Stimulated activated CD4-positive, alpha-beta T cell treated with anti-CD3 and anti-CD28 coated beads, Interleukin-2, amount 100 ng/mL, for 24 hours (primary cell): Measurements from ENCODE around the gene FAHD2A.
"Not testable (repeated sequence)": the region's sequence is repeated elsewhere in the genome, so short reads cannot be mapped to it uniquely, and the experiment has no call there.

ENCODE experiments used
- DNase-seq, 2 donors: peaks; one replicate each; pipeline ENCODE4 v3.0.0-alpha.2; 2020

The FAHD2A gene

GRCh38 chr2:95391641-95392310 lies 10.7 kb upstream of the FAHD2A start:
- DNase-seq, result no peak

- no peak for DNase-seq
These were observed 10.2 kb upstream of the FAHD2A start for GRCh38 chr2:95392320-95392719.

DNA sequence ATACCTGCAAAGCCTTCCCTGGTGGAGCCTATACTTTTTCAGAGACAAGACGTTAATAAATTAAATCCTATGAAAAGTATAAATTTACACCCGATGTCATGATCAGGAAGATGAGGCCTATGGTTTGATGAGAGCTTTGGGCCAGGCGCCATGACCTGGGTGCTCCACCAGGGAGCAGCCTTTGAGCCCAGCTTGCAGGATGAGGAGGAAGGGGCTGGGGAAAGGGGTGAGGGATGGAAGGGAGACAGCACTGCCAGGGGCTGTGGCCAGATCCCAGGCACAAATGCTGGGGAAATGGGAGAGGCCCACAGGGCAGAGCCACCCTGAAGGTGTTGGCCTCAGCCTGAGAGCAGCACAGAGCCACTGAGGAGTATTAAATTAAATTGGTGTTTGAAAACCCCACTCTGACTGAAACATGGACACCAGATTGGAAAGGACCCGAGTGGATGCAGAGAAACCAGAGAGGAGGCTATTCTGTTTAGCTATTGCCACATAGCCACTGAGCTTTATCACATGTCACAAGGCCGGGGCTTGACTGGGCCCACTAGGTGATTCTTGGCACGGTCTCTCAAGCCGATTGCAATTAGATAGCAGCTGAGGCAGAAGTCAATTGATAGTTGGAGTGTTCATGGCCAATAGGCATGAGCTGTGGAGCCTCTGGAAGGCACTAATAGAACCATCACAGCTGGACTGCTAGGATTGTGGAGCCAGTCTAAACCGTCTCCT lies 9.6 kb upstream of the FAHD2A start:
- DNase-seq, result no peak

DNA sequence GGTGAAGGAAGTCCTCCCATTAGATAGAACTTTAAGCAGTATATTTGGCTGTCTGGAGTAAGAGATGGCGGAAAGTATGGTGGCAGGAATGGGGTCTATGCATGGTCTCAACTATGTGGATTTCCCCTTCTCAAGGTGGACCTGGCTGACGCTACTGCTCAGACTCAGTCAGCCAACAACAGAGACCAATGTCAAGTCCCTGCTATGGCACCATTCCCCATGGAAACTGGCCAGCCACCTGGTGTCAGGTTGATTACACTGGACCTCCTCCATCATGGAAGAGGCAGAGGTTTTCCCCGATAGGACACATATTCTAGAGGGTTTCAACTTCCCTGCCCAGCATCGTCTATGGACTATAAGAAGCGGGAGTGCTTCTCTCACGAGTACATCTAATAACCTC lies 8.6 kb upstream of the FAHD2A start:
- no peak for DNase-seq

DNA sequence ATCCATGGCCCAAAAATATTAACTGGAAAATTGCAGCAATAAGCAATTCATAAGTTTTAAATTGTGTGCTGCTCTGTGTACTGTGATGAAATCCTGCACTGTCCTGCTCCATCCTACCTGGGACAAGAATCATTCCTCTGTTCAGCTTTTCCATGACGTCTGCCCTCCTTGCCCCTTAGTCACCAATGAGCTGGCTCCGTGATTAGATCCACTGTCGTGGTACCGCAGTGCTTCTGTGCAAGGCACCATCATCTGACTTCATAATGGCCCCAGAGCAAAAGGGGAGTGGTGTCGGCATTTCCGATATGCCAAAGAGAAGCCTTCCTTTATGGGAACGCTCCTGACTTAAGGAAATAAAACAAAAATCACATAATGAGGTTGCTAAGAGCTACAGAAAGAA lies 3.4 kb upstream of the FAHD2A start:
- DNase-seq, result no peak

DNA sequence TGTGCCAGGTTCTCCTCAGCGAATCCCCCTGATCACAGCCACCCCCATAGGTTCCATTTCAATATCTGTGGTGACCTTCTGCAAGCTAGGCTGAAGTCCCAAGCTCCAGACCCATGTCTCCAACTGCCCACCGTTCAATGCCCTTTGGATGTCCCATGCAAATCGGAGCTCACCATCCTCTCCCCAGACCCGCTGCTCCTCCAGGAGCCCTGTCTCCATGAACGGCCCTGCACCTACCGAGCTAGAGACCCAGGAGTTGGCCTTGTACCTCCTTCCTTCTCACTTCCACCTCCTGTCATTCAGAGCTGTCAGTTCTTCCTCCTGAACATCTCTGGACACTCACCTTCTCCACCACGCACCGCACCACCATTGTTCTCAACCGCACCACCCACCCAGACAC lies 1.0 kb upstream of the FAHD2A start:
- no peak for DNase-seq

- DNase-seq, result peak in 1 of 2 donors; percentile 12
These were observed 521 bp upstream of the FAHD2A start for GRCh38 chr2:95402004-95402369.

GRCh38 chr2:95403204-95403721 lies 755 bp downstream of the FAHD2A start:
- peak; percentile 30 to 42 for DNase-seq

DNA sequence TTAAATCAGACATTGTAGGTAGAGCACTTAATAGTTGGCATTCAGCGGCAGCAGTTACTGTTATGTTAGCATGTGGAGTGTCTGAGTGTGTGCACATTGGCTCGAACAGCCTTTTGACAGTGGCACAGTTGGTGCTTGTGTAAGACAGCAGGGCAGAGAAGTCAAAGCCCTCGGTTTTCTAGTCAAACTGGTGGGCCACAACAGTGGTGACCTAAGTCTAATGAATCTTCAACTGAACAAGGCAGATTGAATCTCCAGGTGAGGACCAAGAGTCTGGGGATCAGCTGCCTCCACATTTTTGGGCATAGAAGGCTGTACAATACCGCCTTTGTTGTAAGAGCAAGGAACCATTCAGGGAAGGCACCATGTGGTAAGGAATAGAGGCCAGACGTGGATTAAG lies 1.3 kb downstream of the FAHD2A start:
- DNase-seq, result not testable (repeated sequence)

GRCh38 chr2:95404676-95405075 lies 2.2 kb downstream of the FAHD2A start:
- not testable (repeated sequence) for DNase-seq

GRCh38 chr2:95411239-95411638 lies 8.7 kb downstream of the FAHD2A start:
- DNase-seq, result not testable (repeated sequence)

DNA sequence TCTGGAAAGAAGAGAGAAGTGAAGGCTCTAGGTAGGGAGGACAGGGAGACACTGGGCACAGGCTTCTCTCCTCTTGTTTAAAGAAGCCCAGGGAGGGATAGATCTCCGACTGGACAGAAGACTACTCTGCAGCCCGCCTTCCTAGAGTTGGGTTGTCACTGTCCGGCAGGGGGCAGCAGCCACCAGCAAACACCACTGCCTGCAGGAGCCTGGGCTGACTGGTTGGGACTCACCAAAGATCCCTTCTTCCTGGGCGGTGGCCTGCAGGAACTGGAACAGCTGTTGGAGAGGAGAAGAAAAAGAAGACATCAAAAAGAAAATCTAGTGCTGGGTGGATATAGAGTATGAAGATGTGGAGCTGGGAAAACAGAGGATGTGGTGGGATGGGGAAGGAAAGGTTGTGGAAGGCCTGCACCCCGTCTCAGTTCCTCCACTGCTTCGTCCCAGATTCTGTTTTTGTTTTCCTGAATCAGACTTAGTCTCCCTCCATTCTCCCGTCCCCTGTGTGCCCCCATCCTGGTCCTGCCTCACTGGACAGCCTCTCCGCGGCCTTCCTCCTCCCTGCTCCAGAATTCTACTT lies 11.6 kb downstream of the FAHD2A start:
- peak; percentile 72 to 78 for DNase-seq

- not testable (repeated sequence) for DNase-seq
These were observed 12.6 kb downstream of the FAHD2A start for GRCh38 chr2:95415138-95415537.

DNA sequence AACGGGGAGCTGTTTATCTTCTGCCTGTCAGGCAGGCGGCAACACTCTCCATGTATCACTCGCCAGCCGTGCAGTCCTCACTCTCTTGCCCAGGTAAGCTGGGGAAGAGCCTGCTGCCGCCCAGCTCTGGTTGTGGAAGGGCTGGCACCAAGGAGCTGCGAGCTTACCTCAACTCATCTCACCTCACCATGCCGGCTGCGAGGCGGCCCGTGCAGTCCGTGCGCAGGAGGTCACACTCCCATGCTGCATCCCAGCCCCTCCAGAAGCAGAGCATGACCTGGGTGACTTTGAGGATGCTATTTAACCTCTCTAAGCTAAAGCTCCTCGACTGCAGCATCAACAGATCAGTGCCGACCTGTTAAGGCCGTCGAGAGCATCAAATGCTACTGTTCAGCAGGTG lies 13.1 kb downstream of the FAHD2A start:
- DNase-seq, result not testable (repeated sequence)

- DNase-seq, result not testable (repeated sequence)
These were observed 24.8 kb downstream of the FAHD2A start for GRCh38 chr2:95427196-95427867.

DNA sequence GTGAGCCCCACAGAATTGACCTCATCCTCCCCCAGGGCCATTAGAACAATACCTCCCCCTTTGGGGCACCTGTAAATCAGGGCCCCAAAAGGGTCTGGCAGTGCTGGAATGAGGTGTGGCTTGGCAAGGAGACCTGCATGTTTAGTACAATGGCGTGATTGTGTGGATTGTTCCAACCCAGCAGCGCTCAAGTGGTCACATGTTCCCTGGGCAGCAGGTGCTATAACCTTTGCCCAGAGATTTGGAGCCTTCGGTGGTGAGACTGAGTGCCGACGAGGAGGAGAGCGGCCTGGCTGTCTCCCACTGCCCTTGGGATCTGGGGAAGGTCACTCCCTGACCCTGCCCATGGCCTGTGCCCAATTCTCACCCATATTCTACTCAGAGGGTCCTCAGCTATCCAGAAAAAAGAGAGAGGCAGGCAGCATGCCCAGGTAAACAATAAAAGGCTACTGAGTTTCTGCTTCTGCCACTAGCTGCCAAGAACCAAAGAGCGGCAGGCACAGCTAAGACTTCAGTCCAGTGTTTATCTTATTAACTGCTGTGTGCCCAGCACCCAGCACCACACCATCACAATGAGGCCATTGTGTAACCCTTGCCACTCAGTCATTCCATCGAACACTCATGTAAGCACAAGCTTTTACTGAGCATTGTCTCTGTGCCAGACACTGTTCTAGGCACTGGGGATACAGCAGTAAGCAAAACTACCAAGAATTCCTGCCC lies 27.4 kb downstream of the FAHD2A start:
- not testable (repeated sequence) for DNase-seq

DNA sequence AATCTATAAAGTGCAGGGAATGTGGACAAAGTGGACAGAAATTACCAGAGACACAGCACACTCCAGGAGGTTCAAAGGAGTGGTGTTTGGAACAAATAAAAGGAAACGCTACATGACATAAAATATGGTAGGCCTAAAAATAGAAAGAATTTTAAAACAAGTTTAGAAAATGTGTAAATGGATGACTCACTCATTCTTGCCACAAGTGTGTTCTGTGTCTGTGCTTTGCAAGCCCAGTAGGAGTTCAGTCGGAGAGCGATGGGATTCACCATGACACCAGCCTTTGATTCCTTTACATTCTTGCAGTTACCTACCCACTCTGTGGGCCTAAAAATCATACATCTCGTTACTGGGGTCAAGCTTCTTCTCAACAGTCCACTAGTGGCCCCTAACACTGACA lies 30.9 kb downstream of the FAHD2A start:
- DNase-seq, result not testable (repeated sequence)

GRCh38 chr2:95433973-95434372 lies 31.5 kb downstream of the FAHD2A start:
- not testable (repeated sequence) for DNase-seq

DNA sequence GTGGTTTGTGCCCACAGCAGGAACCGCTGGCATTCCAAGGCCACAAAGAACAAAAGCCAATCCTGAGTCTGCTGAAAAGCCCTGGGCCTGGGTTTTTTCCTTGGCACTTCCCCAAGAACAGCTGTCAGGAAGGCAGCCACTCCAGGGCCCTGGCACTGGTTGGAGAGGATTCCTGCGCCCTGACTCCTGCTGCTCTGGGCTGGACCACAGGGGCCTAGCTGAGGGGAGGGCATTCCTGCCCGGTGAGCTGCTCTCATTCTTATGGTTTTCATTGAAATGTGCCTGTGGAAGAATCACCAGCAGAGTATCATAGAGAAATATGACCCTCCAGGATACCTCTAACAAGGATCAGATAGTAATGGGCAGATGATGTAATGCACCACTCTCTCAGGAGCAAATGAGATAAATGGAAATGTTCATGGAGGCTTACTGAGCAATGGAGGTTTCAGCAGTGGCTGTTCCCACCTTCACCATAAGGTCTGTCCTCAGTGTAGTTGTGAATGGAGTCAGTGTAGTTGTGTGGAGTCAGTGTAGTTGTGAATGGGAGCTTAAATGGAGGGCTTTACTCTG lies 32.1 kb downstream of the FAHD2A start:
- not testable (repeated sequence) for DNase-seq

GRCh38 chr2:95435162-95435871 lies 32.8 kb downstream of the FAHD2A start:
- DNase-seq, result not testable (repeated sequence)

DNA sequence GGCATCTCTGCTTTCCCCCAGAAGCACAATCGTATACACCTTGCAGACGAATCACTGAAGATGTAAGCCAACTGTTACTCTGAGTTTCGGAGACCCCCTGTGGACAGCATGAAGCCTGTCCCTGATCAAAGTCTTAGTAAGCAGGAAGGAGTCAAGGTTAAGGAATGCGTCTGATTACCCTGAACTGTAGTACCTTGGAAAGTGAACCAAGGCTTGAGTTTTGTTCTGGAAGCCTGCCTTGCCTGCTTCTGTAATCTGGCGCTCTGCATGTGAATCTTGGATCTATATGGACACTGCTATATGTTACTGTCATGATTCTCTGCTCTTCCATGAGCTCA lies 33.3 kb downstream of the FAHD2A start:
- DNase-seq, result not testable (repeated sequence)
